GM21381 (cell line): ENCODE measurements around the gene PPP1R10.

Experiments used
- ATAC-seq: cut with Tn5 transposase; IDR thresholded peaks from one replicate; pipeline ENCODE4 v1.9.1; 2021; ENCODE audit warnings: mild to moderate bottlenecking, moderate library complexity; ENCODE audit not compliant: unreplicated experiment

PPP1R10 gene

GRCh38 chr6:30625511-30625910 is 8.5 kb upstream of the PPP1R10 start:
- no peak for ATAC-seq

GRCh38 chr6:30619561-30619960 is 2.5 kb upstream of the PPP1R10 start:
- ATAC-seq = no peak

GRCh38 chr6:30618270-30618797 is 1.3 kb upstream of the PPP1R10 start:
- ATAC-seq = no peak

DNA sequence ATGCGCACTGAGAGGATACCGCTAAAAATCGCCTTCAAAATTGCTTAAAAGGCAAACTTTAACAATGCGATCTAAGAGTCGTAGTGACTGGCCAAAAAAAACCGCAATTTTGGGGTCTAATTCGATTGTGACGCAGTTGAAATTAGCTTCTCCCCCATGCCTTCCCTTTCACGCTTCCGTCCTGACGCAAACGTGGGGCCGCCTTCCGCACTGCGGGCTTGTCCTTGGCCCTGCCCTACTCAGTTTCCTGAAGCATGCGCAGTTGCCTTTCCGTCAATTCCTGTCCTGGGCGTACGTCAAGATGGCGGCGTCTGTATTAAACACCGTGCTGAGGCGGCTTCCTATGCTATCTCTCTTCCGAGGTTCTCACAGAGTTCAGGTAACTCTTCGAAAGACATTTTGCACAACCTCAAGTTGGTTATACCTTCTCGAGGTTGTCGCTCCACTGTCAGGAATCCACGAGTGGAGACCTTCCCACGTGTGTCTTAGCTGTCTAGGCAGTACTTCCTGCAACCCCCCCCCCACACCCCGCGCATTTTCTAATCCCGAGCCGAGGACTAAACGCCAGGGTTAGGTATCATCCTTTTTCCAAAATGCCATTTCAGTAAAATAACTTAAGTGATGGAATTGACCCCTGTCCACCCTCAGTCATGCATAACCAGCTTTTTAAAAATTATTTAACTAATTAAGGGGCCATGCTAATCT is 674 bp upstream of the PPP1R10 start, which contains the start of gene MRPS18B:
MRPS18B (plus strand) TSS at position 276 of the 705 bp plus-strand sequence; CDS start at position 302, 26 bp downstream.
- peak; percentile 72 for ATAC-seq

DNA sequence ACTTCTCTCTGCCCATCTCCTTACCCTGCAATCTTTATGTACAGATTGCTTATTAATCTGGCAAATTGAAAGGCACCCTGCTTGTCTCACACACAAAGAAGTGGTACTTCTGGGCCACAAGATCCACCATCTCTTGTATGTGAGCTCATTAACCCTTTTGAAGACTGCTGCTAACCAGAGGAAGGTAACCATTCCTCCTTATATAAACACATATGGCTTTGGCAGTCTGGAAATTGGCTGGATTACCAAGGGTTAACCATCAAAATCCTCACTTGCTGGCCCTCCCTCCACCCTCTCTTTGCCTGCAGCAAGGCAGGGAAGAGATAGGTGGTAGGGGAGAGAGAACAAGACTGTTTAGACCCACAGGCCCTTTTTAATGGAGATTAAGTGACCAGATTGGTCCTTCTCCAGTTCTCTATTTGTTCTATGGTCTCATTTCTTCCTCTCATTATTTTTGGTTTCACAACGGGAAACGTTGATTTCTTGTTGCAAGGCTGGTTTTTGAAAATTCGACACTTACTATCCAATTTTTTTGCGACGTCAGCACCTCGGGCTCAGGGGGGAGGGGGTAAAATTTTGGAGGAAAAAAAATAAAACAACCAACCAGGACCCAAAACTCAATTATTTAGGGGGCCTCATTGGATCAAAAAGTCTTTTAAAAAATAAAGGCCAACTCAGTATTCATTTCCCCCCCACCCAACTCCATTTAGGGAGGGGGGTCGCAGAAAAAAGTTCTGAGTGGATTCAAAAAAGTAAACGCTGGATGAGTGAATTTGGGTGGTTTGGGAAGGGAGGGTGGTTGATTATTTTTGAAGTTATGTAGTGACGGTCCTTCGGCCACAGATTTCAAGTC is 859 bp downstream of the PPP1R10 start:
- no peak for ATAC-seq

GRCh38 chr6:30615219-30615957 is 1.7 kb downstream of the PPP1R10 start:
- no peak for ATAC-seq

GRCh38 chr6:30614843-30615218 is 2.2 kb downstream of the PPP1R10 start:
- ATAC-seq = peak; percentile 34

DNA sequence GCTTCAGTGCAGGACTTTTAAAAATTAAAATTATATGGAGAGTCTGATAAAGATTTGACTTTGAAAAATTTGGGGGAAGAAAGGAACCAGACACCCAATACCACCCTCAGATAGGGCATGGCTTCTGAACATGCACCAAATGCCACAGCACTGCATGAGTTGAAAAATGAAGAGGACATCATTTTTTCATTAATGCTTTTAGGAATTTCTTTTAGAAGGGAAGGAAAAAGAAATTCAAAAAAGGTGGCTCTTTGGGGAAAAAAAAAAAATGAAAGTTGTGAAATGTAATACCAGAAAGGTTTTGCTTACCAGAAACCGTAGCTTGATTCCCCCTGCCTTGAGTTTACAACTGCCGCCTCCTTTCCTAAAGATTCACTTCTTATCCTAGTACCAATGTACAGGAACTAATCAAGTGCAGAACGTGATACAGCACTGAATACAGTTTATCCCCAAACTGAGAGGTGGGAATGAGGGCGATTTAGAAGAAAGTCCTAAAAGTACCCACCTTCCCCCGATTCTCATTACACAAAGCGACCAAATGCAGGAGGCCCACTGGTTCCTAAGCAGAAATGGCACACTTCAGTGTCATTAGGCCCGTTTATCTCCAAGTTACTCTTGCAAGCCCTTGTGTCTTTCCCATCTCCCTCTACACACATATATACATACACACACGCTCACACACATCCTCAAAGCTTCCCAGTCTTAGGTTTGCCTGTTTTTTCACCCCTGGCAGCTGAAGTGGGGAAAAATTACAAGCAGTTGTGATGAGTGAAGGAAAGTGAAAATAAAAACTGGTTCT is 2.8 kb downstream of the PPP1R10 start:
- no peak for ATAC-seq

DNA sequence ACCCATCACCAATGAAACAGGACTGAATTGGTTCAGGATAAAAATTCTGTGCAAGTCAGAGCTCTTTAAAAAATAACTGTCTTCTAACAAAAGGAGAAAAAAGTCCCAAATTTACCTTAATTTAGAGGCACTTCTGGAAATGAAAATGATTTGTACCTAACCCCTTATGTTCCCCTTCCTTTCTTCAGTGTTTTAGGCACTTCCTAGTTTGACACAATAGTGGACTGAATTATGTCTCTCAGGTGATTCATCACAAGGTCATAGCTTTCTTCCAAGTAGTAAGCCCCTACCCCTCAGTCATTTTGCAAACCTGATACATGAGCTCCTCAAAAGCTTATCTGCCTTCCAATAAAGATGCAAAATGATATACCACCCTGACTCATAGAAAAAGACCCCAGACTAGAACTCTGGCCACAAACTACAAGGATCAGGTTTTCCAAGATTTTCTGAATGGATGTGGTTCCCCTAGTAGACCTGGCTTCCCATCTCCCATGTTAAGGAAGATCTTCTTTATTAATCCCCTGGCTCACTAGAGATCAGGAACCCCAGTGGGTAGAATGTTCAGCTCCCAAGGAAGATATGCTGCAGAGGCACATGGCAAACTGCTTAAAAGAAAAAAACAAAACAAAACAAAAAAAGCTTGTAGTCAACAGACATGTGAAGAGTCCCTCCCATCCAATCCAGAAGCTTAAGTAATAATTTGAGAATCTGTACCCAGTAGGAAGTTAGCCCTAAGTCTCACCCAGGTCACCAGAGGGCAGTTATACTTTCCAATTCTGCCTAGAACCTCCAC is 3.6 kb downstream of the PPP1R10 start:
- no peak for ATAC-seq

GRCh38 chr6:30612687-30613248 is 4.3 kb downstream of the PPP1R10 start:
- ATAC-seq = no peak

DNA sequence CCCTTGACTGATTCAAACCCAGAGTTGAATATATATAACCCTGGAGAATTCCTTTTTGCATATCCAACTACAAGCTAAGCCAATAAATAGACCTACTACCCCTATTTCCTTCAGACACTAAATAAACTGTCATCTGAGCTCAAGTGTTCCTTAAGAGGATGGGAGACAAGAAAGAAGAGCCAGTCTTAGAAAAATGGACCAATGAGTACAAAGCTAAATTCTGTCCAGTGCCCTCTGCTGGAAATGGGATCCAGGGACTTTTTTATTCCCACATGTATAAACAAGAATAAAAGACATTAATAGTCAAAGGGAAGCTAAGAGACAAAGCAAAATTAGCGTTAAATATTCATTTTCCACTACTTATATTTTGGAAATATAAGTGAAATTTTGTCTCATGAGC is 4.8 kb downstream of the PPP1R10 start:
- no peak for ATAC-seq

GRCh38 chr6:30611856-30612194 is 5.2 kb downstream of the PPP1R10 start:
- ATAC-seq = no peak

- no peak for ATAC-seq
Measured at GRCh38 chr6:30611150-30611855, 5.7 kb downstream of the PPP1R10 start.

DNA sequence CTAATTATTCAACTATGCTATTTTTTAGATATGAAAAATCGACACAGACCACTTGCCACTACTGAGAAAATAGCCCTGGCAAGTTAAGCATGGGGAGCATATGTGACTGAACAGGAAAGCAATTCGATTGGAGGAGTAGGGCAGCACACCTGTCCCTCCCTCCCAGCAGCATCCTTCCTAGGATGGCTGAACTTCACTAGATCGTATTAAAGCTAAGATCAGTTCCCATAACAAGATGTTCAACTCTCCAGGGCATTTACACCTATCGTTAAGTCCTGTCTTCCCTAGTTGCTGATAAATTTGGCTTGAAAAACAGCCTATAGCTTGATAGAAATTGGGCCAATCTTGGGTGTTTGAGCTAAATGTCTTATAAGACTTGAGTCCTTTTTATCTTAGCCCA is 7.0 kb downstream of the PPP1R10 start:
- ATAC-seq = no peak

DNA sequence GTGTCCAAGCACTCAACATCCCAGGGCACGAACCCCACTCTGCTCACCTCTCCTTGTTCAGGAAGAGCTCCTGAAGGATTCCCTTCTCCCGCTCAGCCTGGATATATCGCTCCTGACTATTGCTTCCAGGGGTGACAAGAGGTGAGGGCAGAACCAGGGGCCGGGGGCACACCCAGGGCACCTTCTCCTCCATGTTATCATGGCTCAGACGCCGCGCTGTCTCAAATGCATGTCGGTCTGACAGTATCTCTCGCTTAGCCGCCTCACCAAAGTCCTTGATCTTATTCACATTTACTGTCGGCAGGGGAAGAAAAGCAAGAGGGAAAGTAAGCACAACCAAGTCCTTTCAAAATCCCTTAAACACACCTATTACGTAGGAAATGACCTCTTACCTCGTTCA is 13.1 kb downstream of the PPP1R10 start:
- no peak for ATAC-seq

GRCh38 chr6:30601815-30602641 is 15.0 kb downstream of the PPP1R10 start:
- ATAC-seq = no peak

DNA sequence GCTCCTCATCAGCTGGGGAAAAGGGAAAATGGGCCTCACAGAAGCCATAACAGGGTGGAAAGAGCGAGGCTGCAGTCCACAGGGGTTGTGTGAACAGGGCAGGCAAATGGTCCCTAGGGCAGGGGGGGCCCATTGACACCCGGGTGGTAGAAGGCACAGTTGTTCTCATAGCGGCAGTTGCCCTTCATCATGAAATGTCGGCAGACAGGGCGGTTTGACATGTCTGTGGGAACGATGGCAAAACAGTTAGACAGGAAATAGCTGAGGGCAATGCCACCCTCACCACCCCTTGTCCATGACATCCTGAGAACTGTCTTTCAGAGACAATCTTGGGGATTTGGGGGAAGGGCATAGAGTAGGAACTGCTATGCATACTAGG is 15.6 kb downstream of the PPP1R10 start:
- ATAC-seq = no peak

- no peak for ATAC-seq
Measured at GRCh38 chr6:30600451-30600961, 16.5 kb downstream of the PPP1R10 start.
